Ovary (tissue), 3 donors: Measurements from ENCODE around the gene SIGLEC15.

Experiments used
- CTCF ChIP-seq, 3 donors: fragments of 450-650 bp in 2 of 3; fragments of 200-600 bp in 1 of 3; IDR thresholded peaks; one replicate each; pipeline versions ENCODE4 v1.5.1 to v1.8.0; 2016 to 2022; ENCODE audit warnings: antibody characterized with exemption in 3 of 3, mild to moderate bottlenecking in 1 of 3
- EP300 ChIP-seq: sonication (generic); formaldehyde crosslinking; IDR thresholded peaks from one replicate; pipeline ENCODE4 v1.6.1; 2017; ENCODE audit warnings: antibody characterized with exemption
- POLR2A ChIP-seq: fragments of 450-650 bp; IDR thresholded peaks from one replicate; pipeline ENCODE4 v1.6.1; 2017; ENCODE audit warnings: antibody characterized with exemption, mild to moderate bottlenecking, moderate library complexity
- donor health status: DM: no; HTN: no; CAD: no.

- TF ChIP-seq CTCF (IDR thresholded peaks at IDR 0.05) (no peak), EP300 (no peak), POLR2A (no peak)
These were observed 609 bp downstream of the SIGLEC15 start for GRCh38 chr18:45826084-45826483.
